Natural killer cell (primary cell): Measurements from ENCODE around the gene ADRA1B. TPM values are rescaled to one million over a fixed set of nuclear protein-coding genes. Genes with fewer than 3 reads are reported as not detected.

Experiments used
- ATAC-seq, 3 donors: fragments of 150-1000 bp in 2 of 3; fragments of 200-7000 bp in 1 of 3; cut with Tn5 transposase; 1 replicate in 1 of 3; 2 replicates in 2 of 3; pipeline ENCODE4 v1.10.0; 2021; ENCODE audit warnings: mild to moderate bottlenecking in 2 of 3, moderate library complexity in 2 of 3
- DNase-seq, 2 donors: peaks; one replicate each; pipeline versions ENCODE4 v3.0.0 to v3.0.0-alpha.2; 2013 to 2021; ENCODE audit warnings: mixed read lengths in 1 of 2
- H3K27ac ChIP-seq: one replicate; pipeline ENCODE4 v1.5.1; 2013; ENCODE audit warnings: mild to moderate bottlenecking, low read length
- H3K27me3 ChIP-seq: one replicate; pipeline ENCODE4 v1.6.1; 2013; ENCODE audit warnings: low read length; ENCODE audit not compliant: control insufficient read depth, insufficient read depth
- H3K36me3 ChIP-seq: one replicate; pipeline ENCODE4 v1.6.1; 2013; ENCODE audit warnings: low read length; ENCODE audit not compliant: control insufficient read depth, insufficient read depth
- H3K4me1 ChIP-seq: one replicate; pipeline ENCODE4 v1.6.1; 2013; ENCODE audit warnings: low read length; ENCODE audit not compliant: control insufficient read depth, insufficient read depth
- H3K4me3 ChIP-seq: one replicate; pipeline ENCODE4 v1.5.1; 2013; ENCODE audit warnings: low read length
- H3K9me3 ChIP-seq: one replicate; pipeline ENCODE4 v1.6.1; 2013; ENCODE audit warnings: low read length; ENCODE audit not compliant: control insufficient read depth, insufficient read depth
- H3K27ac Mint-ChIP-seq, 2 donors: one replicate each; pipeline ENCODE4 v1.8.0; 2022; ENCODE audit warnings: mild to moderate bottlenecking in 2 of 2, mixed read lengths in 2 of 2, moderate library complexity in 1 of 2
- H3K27me3 Mint-ChIP-seq, 2 donors: one replicate each; pipeline ENCODE4 v1.8.0; 2022; ENCODE audit warnings: low read depth in 2 of 2, mixed read lengths in 2 of 2
- H3K36me3 Mint-ChIP-seq: one replicate; pipeline ENCODE4 v1.8.0; 2022; ENCODE audit warnings: mixed read lengths
- H3K4me1 Mint-ChIP-seq, 2 donors: one replicate each; pipeline ENCODE4 v1.8.0; 2022; ENCODE audit warnings: mixed read lengths in 2 of 2
- H3K4me3 Mint-ChIP-seq: one replicate; pipeline ENCODE4 v1.8.0; 2022; ENCODE audit warnings: mild to moderate bottlenecking, moderate library complexity, mixed read lengths
- H3K9me3 Mint-ChIP-seq, 2 donors: one replicate each; pipeline ENCODE4 v1.8.0; 2022; ENCODE audit warnings: mixed read lengths in 2 of 2
- CTCF ChIP-seq: fragments of 200-600 bp; IDR thresholded peaks from one replicate; pipeline ENCODE4 v1.8.0; 2022; ENCODE audit warnings: antibody characterized with exemption
- WGBS: methylation state at CpG from one replicate; pipeline ENCODE4 v1.1.7; 2013; ENCODE audit warnings: missing lambda C conversion rate; ENCODE audit not compliant: insufficient coverage; 5-methylcytosine and 5-hydroxymethylcytosine counted together
- intact Hi-C: fragments of 100-400 bp; cut with micrococcal nuclease; formaldehyde crosslinking; loops from one replicate; pipeline ENCODE4 v1.14.2; 2022
- total RNA-seq, 4 donors: library from RNA; stranded (reverse); fragments of 120-200 nt in 1 of 4; gene quantifications; one replicate each; pipeline versions ENCODE4 v1.2.3 to v1.2.4, GENCODE V29; 2013 to 2022

The ADRA1B gene
- total RNA-seq, 3 donors from 2014 or later (not counting 1 experiment from before 2014, with no cell fraction given), result not detected

- H3K4me3 Mint-ChIP-seq, result no peak overlapping the region
- no peaks in the 10 kb centered on the region for H3K9me3 Mint-ChIP-seq
- no peak for TF ChIP-seq CTCF
- H3K27me3 Mint-ChIP-seq, result peaks cover 14 to 15% of the 10 kb centered on the region in 2 donors
- DNase-seq (no peak), ATAC-seq (no peak)
- Histone ChIP-seq H3K36me3 (no peaks in the 10 kb centered on the region), H3K9me3 (no peaks in the 10 kb centered on the region), H3K27me3 (peaks cover 4% of the 10 kb centered on the region), H3K4me3 (no peak overlapping the region), H3K4me1 (no peaks in the 10 kb centered on the region), H3K27ac (no peak overlapping the region)
- intact Hi-C loops, result no loop called here
- H3K4me1 Mint-ChIP-seq, result no peaks in the 10 kb centered on the region
- WGBS, result 86% methylated on average over 8 of the region's 8 CpGs
- H3K27ac Mint-ChIP-seq, result no peak overlapping the region
- no peaks in the 10 kb centered on the region for H3K36me3 Mint-ChIP-seq
Measured at GRCh38 chr5:159877016-159877415, 39.3 kb upstream of the ADRA1B start.

DNA sequence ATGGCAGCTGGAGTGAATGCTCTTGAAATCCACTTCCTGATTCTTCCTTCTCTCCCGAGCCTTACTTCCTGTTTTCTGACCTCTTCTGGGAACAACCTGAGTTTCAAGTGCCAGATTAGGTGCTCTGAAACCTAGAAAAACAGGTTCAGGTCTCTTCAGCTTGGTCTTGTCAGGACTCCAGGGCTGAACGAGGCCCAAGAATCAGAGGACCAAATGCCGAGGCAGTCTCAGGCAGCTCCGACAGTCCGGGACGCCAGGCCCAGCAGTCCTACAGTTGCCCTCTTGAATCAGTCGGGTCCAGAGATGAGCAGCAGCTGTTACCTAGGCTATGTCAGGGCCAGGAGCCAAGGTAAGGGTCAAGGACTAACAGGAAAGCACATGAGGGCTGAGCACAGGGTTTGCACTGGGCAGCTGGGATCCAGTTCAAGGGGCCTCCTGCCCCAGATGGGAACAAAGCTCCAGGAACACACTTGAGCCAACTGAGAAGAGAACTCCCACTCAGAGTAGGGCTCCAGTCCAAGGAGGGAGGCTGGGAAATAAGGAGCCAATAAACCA is 38.3 kb upstream of the ADRA1B start:
- no peak for ATAC-seq
- Mint-ChIP-seq H3K4me3 (no peak overlapping the region), H3K36me3 (no peaks in the 10 kb centered on the region), H3K27ac (no peak overlapping the region), H3K27me3 (peaks cover 15 to 19% of the 10 kb centered on the region in 2 donors), H3K4me1 (no peaks in the 10 kb centered on the region), H3K9me3 (no peaks in the 10 kb centered on the region)
- H3K4me1 ChIP-seq, result no peaks in the 10 kb centered on the region
- WGBS, result 81% methylated on average over 7 of the region's 7 CpGs
- H3K36me3 ChIP-seq, result no peaks in the 10 kb centered on the region
- H3K9me3 ChIP-seq, result no peaks in the 10 kb centered on the region
- intact Hi-C loops, result no loop called here
- no peak overlapping the region for H3K27ac ChIP-seq
- peaks cover 4% of the 10 kb centered on the region for H3K27me3 ChIP-seq
- TF ChIP-seq CTCF, result no peak
- DNase-seq, result no peak
- no peak overlapping the region for H3K4me3 ChIP-seq

DNA sequence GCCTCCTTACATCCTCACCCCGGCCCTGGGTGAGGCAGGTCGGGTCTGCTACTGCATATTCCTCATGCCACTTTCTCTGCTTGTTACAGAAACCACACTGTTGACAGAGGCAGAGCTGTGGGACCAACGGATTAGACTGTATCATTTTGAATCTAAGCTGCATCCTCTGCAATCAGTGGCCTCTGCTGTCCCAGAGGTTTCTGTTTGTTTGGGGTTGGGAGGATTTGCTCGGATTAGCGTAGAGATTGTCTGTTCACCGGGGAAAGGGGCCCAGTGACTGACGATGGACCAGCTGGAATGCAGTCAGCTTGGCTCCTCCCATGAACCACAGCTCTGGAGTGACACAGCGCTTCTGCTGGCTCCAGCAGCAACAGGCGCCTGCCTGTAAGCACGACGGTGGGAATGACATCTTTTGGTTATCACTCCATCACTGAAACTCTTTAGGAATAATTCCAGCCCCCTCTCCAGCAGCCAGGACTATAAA is 37.3 kb upstream of the ADRA1B start:
- no peak for DNase-seq
- Mint-ChIP-seq H3K4me3 (no peak overlapping the region), H3K9me3 (no peaks in the 10 kb centered on the region), H3K27ac (no peak overlapping the region), H3K27me3 (peaks cover 8 to 19% of the 10 kb centered on the region in 2 donors), H3K36me3 (no peaks in the 10 kb centered on the region), H3K4me1 (no peaks in the 10 kb centered on the region)
- no peak overlapping the region for H3K4me3 ChIP-seq
- H3K9me3 ChIP-seq, result no peaks in the 10 kb centered on the region
- no peak overlapping the region for H3K27ac ChIP-seq
- no peak for ATAC-seq
- intact Hi-C loops, result no loop called here
- H3K27me3 ChIP-seq, result peaks cover 4% of the 10 kb centered on the region
- no peak for TF ChIP-seq CTCF
- 5% methylated on average over 11 of the region's 11 CpGs for WGBS
- H3K4me1 ChIP-seq, result no peaks in the 10 kb centered on the region
- no peaks in the 10 kb centered on the region for H3K36me3 ChIP-seq

DNA sequence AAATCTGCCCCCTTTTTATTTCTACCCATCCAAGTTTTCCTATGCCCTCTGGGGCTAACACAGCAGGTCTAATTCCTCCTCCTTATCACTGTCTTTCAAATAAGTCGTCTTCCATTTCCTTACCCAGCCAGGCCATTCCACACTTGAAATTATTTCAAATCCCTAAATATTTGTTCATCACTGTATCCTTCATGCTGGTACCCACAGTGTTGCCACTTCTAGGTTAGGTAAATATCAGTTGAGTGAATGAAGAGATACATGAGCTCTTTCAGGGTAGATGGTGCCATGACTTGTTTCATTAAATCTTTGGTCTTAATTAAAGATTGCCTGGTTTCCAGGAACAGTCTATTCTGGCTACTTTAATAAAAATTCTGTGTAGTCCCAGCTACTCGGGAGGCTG is 35.6 kb upstream of the ADRA1B start:
- H3K36me3 Mint-ChIP-seq, result no peaks in the 10 kb centered on the region
- no peaks in the 10 kb centered on the region for H3K4me1 Mint-ChIP-seq
- TF ChIP-seq CTCF, result no peak

More for the DNA sequence above, 35.6 kb upstream of the ADRA1B start:
- DNase-seq (no peak), ATAC-seq (no peak)
- WGBS, result 76% methylated on average over 2 of the region's 2 CpGs
- no peak overlapping the region for H3K27ac ChIP-seq
- no peak overlapping the region for H3K4me3 Mint-ChIP-seq
- peaks cover 8 to 17% of the 10 kb centered on the region in 2 donors for H3K27me3 Mint-ChIP-seq
- H3K4me3 ChIP-seq, result no peak overlapping the region
- H3K9me3 Mint-ChIP-seq, result no peaks in the 10 kb centered on the region
- intact Hi-C loops, result no loop called here
- H3K36me3 ChIP-seq, result no peaks in the 10 kb centered on the region
- no peak overlapping the region for H3K27ac Mint-ChIP-seq
- H3K4me1 ChIP-seq, result no peaks in the 10 kb centered on the region
- H3K9me3 ChIP-seq, result no peaks in the 10 kb centered on the region
- H3K27me3 ChIP-seq, result peaks cover 4% of the 10 kb centered on the region
